ENCODE measurements around the gene RGS11. TPM values are rescaled to one million over a fixed set of nuclear protein-coding genes. Genes with fewer than 3 reads are reported as not detected.

Gene RGS11
- total RNA-seq, 1 donor, result 0.36 TPM

GRCh38 chr16:255183-255582, 20.6 kb downstream of the RGS11 start:
- TF ChIP-seq CTCF (IDR thresholded peaks at IDR 0.05; ENCODE audit: extremely low read depth, low read depth, low read length), result no peak
- Histone ChIP-seq H3K36me3 (ENCODE audit: insufficient read depth, low read length) (peaks cover 21% of the 10 kb centered on the region), H3K27ac (ENCODE audit: low read depth, low read length) (no peak overlapping the region), H2AFZ (ENCODE audit: low read length) (no peak overlapping the region), H3K4me1 (ENCODE audit: insufficient read depth, low read length) (no peaks in the 10 kb centered on the region), H3K9me3 (ENCODE audit: low read depth, low read length) (no peaks in the 10 kb centered on the region), H4K20me1 (ENCODE audit: insufficient read depth, low read length) (no peaks in the 10 kb centered on the region), H3K27me3 (ENCODE audit: insufficient read depth, low read length) (no peaks in the 10 kb centered on the region), H3K79me2 (ENCODE audit: insufficient read depth, low read length) (no peaks in the 10 kb centered on the region), H3K4me3 (ENCODE audit: insufficient read depth, low read length) (no peak overlapping the region), H3K4me2 (ENCODE audit: insufficient read depth, low read length) (no peak overlapping the region)
- no peak for DNase-seq (ENCODE audit: insufficient read length, low spot score, missing footprints)

GRCh38 chr16:254461-254860, 21.3 kb downstream of the RGS11 start:
- Histone ChIP-seq H3K27me3 (ENCODE audit: insufficient read depth, low read length) (no peaks in the 10 kb centered on the region), H3K4me3 (ENCODE audit: insufficient read depth, low read length) (no peak overlapping the region), H3K4me2 (ENCODE audit: insufficient read depth, low read length) (no peak overlapping the region), H3K36me3 (ENCODE audit: insufficient read depth, low read length) (peaks cover 21% of the 10 kb centered on the region), H4K20me1 (ENCODE audit: insufficient read depth, low read length) (no peaks in the 10 kb centered on the region), H3K9me3 (ENCODE audit: low read depth, low read length) (no peaks in the 10 kb centered on the region), H3K4me1 (ENCODE audit: insufficient read depth, low read length) (no peaks in the 10 kb centered on the region), H3K27ac (ENCODE audit: low read depth, low read length) (no peak overlapping the region), H2AFZ (ENCODE audit: low read length) (no peak overlapping the region), H3K79me2 (ENCODE audit: insufficient read depth, low read length) (no peaks in the 10 kb centered on the region)
- DNase-seq (ENCODE audit: insufficient read length, low spot score, missing footprints), result peak; percentile 36
- TF ChIP-seq CTCF (IDR thresholded peaks at IDR 0.05; ENCODE audit: extremely low read depth, low read depth, low read length), result no peak

- H3K4me1 ChIP-seq (ENCODE audit: insufficient read depth, low read length), result no peaks in the 10 kb centered on the region
- no peak overlapping the region for H3K4me3 ChIP-seq (ENCODE audit: insufficient read depth, low read length)
- no peak for TF ChIP-seq CTCF (IDR thresholded peaks at IDR 0.05; ENCODE audit: extremely low read depth, low read depth, low read length)
- H4K20me1 ChIP-seq (ENCODE audit: insufficient read depth, low read length), result no peaks in the 10 kb centered on the region
- H3K27me3 ChIP-seq (ENCODE audit: insufficient read depth, low read length), result no peaks in the 10 kb centered on the region
- no peak overlapping the region for H3K4me2 ChIP-seq (ENCODE audit: insufficient read depth, low read length)
- no peaks in the 10 kb centered on the region for H3K9me3 ChIP-seq (ENCODE audit: low read depth, low read length)
- no peak overlapping the region for H3K27ac ChIP-seq (ENCODE audit: low read depth, low read length)
- no peaks in the 10 kb centered on the region for H3K79me2 ChIP-seq (ENCODE audit: insufficient read depth, low read length)
- H3K36me3 ChIP-seq (ENCODE audit: insufficient read depth, low read length), result peaks cover 16% of the 10 kb centered on the region
- peak; percentile 8 for DNase-seq (ENCODE audit: insufficient read length, low spot score, missing footprints)
- no peak overlapping the region for H2AFZ ChIP-seq (ENCODE audit: low read length)
Measured at GRCh38 chr16:253833-254232, 21.9 kb downstream of the RGS11 start.

GRCh38 chr16:252366-253337, 23.1 kb downstream of the RGS11 start:
- H3K4me3 ChIP-seq (ENCODE audit: insufficient read depth, low read length), result no peak overlapping the region
- peaks cover 16% of the 10 kb centered on the region for H3K36me3 ChIP-seq (ENCODE audit: insufficient read depth, low read length)
- peak; percentile 43 for DNase-seq (ENCODE audit: insufficient read length, low spot score, missing footprints)
- no peaks in the 10 kb centered on the region for H3K9me3 ChIP-seq (ENCODE audit: low read depth, low read length)
- H3K4me1 ChIP-seq (ENCODE audit: insufficient read depth, low read length), result no peaks in the 10 kb centered on the region
- no peak for TF ChIP-seq CTCF (IDR thresholded peaks at IDR 0.05; ENCODE audit: extremely low read depth, low read depth, low read length)
- H3K27ac ChIP-seq (ENCODE audit: low read depth, low read length), result no peak overlapping the region
- H3K79me2 ChIP-seq (ENCODE audit: insufficient read depth, low read length), result no peaks in the 10 kb centered on the region
- H4K20me1 ChIP-seq (ENCODE audit: insufficient read depth, low read length), result no peaks in the 10 kb centered on the region
- no peaks in the 10 kb centered on the region for H3K27me3 ChIP-seq (ENCODE audit: insufficient read depth, low read length)
- H2AFZ ChIP-seq (ENCODE audit: low read length), result no peak overlapping the region
- no peak overlapping the region for H3K4me2 ChIP-seq (ENCODE audit: insufficient read depth, low read length)
